GM18508 (cell line): ENCODE measurements around the gene MDH1.
"Not testable (repeated sequence)": the region's sequence is repeated elsewhere in the genome, so short reads cannot be mapped to it uniquely, and the experiment has no call there.

Source experiments
- ATAC-seq: cut with Tn5 transposase; IDR thresholded peaks from one replicate; pipeline ENCODE4 v1.9.1; 2021; ENCODE audit warnings: moderate number of reproducible peaks; ENCODE audit not compliant: insufficient read depth, unreplicated experiment

Gene MDH1

DNA sequence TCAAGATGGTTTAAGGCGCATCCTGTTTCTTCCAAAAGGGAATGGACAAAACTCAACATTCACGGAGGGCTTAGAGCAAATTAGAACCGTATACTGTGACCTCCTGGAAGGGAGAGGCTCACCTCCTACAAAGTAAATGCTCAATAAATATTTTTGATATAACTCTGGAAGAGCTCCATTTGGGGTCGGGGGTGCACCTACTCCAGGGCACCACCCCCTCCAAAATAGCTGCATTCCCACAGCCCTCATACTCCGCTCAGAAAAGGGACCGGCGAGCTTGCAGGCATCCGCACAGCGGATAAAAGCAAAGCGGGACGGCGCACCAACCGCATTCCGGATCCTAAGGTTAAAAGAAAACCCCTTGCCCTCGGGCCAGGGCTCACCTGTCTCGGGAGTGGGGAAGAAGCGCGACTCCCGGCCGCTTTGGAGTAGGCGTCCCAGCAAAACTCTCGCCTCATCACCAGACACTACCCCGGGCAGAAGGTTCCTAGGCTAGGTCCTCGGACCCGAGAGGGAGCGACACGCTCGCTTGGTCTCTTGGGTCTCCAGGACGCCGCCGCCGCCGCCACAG lies 864 bp upstream of the MDH1 start:
- ATAC-seq = no peak

DNA sequence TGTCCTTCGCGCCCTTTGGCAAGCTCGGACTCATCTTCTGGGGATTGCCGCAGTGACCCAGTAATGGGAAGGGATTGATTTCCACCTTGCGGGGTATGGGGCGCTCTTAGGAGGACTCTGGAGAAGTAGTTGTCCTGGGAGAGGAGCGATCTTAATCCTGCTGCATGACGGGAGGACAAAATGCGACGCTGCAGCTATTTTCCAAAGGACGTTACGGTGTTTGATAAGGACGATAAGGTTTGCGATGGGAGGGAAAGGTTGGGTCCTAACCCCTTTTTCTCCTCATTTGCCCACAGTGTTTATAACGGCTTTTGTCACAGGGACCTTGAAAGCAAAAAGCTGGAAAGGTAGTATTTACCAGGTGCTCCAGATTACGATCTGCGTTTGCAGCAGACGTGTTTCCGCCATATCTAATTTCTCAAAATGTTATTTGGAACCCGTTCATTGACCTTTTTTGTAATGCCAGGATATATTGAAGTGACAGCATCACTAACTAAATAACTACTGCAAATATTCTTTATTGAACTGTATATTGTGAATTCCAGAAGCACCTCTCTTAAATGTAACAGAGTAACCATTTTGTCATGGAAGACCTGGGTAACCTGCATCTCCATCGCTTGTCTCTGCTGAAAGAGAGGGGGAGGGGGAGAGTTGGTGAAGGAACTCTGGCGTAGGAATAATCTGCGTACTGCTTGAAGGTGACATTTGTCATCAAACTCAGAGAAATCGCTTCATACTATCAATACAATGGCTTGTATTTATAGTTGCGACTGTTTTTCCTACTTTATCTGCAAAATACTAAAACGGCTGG lies 590 bp downstream of the MDH1 start:
- ATAC-seq = peak; percentile 5

DNA sequence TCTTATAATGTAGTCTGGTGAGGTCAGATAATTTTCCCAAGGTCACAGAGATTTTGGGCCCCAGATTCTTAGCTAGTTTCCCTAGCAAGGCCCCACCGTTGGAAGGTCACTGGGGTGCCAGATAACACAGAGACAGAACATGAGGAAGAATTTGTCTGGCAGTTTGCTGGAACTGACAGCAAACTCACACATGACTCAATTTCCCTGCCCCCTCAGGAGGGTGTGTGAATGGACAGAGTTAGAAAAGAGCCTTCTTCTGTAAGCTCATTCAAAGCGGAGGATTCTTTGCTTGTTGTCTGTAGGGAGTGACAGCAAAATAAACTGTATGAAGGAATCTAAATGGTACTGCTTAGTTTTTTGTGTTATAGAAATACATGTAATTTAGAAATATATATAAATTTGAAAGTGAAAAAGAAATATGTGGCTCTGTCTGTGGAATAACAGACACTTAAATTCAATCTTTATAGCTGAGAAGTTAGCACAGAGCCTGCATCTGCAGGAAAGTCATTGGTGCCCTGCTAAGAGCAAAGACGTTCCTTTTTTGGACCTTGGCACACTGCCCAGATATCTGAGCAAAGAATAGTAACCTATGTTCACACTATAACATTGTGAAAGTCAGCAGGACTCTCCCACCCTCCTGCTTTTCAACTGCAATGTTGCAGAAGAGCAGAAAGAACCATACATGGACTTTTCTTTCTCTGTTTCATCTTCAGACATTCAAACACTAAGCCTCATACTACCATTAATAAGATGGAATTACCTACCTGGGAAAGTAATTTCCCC lies 2.1 kb downstream of the MDH1 start:
- ATAC-seq = no peak

DNA sequence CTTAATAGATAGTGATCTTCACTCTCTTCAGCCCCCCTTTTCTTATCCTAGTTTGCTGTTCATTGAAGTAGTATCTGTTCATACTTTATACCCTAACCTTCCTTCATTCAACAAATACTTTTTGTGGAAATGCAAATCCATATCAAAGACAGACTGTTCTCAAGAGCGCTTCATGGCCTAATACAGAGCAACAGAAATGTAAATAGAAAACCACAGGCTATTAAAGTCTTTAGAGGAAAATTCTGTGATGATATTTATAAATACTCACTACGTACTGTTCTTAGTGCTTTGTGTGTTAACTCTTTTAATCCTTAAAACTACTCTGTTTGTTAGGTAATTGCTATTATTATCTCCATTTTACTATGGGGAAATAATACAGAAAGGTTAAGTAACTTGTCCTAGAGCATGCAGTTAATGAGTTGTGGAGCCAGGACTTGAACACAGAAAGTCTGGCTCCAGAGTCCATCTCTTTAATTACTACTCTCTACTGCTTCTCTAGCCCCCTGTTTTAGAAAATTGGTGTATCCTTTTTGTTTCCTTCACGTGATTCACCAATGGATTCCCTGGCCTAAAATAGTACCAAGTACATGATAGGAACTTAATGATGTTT lies 2.9 kb downstream of the MDH1 start:
- ATAC-seq = no peak

DNA sequence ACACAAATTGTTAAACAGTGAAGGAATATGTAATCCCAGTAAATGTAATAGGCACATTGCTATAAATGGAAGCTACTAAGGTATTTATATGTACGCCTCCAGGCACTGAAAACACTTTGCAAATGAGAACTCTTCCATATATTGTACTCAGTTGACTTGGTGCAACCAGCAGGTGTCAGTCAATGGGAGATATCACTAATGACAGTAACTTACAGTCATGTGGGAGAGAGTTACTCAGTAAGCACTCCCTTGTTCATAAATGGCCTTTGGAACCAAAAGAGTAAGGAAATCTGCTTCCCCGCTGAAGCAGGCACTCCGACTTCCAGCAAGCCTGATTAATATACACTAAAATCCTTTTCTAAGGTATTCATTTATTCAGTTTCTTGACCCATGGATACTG lies 5.9 kb downstream of the MDH1 start:
- ATAC-seq = no peak

DNA sequence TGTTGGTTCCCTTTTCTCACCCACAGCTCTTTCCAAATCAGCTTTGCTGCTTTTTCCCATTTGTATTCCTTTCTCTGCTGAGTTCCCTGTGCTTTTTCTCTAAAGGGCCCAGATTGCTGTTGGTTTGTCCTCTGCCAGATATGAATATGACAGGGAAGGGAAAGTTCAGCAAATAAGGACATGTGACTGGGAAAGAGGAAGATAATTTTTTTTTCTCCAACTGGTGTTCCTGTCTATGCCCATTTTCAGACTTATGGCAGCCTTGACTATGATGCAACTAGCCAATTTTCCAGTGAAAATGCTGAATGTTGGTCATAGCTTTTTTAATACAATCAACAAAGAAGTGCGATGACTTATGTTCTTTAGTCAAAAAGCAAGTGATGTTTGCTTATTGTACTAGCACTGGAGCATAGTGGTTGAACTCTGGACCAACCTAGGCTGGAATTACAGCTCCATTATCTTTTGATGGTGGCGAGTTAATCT lies 7.7 kb downstream of the MDH1 start:
- no peak for ATAC-seq

DNA sequence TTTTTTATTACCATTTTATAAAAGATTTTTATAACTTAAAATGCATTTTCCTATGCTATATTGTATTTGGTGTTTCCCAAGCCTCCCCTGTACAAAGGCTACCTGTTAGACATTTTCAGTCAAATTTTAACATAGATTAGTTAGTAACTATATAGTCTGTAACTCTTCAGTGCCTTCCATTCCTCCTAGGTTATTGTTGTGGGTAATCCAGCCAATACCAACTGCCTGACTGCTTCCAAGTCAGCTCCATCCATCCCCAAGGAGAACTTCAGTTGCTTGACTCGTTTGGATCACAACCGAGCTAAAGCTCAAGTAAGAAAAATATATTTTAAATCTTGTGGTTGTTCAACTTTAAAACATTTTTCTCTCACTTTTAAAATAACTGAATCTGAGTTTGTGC lies 10.2 kb downstream of the MDH1 start:
- ATAC-seq = no peak

DNA sequence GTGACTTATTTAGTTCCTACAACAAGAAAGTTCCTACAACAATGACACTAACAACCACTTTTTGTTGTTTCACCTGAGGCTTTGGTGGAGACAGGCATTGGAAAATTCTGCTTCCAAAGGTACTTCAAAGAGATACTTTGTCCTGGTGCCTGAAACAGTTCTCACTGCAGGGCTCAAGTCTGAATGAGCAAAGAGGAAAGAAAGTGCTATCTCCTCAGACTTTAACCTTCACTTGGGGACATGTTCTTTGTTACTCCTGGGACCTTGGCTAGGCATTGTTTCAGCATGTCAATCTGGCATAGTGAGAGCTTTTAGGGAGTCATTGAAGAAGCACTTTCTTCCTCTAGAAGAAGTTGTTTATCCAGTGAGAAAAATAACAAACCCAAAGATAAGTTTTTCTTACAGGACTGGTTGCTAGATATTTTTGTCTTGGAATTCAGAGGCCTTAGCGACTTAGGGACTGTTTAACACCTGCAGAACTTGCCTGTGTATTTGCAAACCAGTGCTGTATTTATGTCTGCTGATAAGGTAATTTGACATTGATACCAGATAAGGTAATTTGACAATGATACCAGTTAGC lies 12.2 kb downstream of the MDH1 start:
- ATAC-seq = no peak

DNA sequence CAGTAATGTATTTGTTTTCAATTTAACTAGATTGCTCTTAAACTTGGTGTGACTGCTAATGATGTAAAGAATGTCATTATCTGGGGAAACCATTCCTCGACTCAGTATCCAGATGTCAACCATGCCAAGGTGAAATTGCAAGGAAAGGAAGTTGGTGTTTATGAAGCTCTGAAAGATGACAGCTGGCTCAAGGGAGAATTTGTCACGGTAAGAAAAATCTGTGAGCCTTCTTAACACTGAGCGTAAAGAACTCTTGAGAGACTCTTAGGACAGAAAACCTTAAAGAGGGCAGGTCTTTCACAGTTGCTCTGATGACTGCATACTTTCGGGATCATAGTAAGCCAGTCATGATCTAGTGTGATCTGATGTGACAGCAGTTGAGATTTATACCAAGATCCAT lies 15.9 kb downstream of the MDH1 start:
- no peak for ATAC-seq

DNA sequence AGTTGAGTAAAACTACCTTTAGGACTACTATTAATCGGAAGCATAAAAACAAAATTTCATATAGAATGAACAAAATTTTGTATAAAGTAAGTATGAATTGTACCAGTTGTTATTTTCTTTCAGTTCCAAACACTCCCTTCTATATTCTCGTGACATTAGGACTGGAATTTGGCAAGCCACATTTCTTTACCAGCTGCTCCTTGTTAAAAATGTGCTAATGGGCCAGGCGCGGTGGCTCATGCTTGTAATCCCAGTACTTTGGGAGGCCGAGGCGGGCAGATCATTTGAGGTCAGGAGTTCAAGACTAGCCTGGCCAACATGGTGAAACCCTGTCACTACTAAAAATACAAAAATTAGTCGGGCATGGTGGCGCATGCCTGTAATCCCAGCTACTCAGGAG lies 20.1 kb downstream of the MDH1 start:
- ATAC-seq = not testable (repeated sequence)

DNA sequence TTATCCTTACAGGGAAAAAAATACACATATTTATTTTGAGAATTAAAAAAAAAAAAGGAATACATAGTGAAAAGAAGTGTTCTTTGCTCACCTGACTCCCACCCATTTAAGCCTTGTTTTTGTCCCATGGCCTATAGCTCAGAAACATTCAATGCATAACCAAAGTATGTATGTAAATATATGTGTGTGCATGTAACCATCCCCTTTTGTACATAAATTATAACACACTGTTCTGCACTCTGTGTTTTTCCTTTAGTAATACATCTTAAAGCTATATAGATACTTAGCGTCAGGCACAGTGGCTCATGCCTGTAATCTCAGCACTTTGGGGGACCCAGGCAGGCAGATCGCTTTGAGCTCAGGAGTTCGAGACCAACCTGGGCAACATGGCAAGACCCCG lies 21.8 kb downstream of the MDH1 start:
- ATAC-seq = no peak

DNA sequence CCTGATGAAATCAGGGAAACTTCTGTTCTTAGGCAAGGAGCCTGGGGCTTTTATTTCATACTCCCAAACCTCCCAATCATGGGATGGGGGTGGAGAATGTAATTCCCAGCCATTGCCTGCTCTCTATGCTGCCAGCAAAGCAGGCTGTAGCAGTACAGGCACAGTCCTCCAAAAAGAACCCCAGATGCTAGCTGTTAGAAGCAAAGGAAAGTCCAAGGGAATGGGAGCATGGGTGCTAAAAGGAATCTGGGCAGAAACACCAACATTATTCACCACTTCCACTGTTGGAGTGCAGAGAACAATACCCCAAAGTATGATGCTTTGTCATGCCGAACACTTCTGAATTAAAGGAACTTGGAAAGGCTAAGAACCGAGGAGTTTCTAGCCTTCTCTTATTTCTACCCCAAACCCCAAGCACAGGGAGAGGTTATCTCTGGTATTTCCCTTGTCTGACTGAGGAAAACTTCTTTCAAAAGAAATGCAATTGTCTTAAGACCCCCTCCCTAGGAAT lies 24.7 kb downstream of the MDH1 start:
- no peak for ATAC-seq

DNA sequence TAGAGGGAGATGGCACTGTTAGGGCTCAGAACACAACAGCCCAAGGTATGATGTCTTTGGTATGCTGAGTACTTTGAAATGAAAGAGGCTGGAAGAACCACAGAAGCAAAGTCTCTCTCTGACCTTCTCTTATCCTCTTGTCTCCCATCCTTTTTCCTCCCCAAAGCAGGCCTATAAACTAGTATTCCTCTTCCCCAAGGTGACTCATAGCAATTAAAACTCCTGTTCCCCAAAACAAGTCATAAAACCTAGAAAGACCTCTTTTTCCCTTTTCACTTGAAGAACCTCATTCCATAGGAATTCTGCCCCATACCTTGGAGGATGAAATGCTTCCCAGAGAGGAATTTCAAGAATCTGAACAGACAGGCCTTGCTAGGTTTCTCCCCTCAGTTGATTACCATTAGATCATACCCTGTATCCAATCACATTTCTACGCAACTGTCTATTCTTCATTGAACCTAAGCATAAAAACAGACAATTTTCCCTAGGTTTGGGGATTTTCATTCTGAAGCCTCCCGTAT lies 25.7 kb downstream of the MDH1 start:
- no peak for ATAC-seq

DNA sequence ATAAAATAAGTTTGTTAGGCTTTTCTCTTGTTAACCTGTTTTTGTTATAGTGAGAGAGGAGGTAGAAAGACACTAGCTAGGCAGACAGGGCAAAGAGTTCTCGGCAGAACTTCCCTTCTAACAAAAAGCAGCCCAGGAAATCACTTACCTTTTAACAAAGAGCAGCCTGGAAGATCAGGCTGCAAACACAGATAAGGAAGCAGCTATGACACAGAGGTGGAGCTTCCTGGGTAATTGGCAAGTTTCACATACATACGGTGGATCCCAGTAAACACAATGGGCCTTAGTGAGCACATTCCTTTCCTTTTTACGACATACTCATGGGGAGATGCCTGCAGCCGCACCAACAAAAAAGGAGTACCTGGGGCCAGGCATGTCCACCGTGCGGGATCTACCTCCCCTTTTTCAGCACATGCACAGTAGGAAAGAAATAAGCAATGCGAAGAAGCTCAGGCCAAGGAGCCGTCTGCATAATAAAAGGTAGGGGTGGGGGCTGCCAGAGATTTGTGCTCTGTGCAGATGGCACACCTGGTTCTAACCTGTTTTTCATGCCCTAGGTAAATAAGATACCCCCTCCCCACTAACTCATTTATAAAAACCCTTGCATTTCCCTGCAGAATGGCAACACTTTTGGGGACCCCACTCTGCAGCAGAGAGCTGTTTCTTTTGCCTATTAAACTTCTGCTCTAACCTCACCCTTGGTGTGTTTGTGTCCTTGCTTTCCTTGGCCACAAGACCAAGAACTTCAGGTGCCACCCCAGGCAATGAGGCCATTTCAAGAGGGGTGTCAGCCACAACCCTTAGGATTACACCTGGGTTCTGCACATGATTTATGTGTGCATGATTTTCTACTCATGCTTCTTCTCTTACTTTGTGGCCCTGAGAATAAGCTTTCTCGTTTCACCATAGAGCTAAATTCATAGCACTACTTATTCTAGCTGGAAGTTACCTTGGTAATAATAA lies 26.5 kb downstream of the MDH1 start:
- no peak for ATAC-seq

DNA sequence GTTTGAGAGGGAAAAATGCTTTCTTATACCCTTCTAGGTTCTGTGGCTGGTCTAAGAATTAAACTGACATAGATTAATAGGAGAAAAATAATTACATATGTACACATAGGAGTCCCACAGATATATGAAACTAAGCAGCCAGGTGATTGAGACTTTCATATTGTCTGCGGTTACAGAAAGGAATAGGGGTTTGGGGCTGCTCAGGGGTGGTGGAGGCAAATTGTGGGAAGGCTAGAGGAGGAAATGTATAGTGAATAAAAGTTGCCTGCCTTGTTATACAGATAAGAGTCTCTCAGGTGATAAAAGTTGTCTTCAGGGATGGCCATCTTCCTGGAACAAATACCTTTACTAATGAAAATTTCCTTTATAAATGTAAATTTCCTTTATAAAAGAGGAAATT lies 28.6 kb downstream of the MDH1 start:
- ATAC-seq = no peak

DNA sequence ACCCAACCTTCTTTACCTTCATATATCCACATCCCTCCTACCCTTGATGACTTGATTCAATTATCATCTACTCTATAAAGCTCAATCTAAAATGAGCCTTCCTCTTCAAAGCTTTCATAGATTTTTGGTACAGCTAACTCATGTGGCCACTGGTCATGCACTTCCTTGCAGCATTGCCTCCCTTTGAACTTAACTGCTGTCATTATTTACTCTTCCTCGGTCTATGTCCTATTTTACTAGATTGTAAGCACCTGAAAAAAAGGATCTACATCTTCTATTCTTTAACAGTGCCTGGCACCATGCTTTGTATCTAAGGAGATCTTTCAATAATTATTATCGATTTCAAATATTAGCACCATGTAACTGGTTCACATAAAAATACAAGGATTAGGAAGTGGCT lies 30.6 kb downstream of the MDH1 start:
- ATAC-seq = no peak

DNA sequence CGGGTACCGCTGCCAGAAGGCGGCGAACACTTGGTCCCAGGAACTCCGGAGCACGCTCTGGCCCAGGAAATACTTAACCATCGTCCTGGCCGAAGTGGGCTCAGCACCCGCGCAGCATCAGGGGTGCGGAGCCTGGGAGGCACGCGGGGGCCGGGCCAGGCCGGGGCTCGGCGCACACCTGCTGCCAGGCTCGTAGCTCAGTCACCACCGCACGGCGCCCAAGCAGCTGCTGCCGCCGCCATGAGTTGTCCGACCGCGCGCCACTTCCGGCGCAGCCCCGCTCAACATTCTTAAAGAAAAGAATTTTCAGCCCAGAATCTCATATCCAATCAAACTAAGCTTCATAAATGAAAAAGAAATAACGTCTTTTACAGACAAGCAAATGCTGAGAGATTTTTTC lies 34.0 kb downstream of the MDH1 start:
- no peak for ATAC-seq

DNA sequence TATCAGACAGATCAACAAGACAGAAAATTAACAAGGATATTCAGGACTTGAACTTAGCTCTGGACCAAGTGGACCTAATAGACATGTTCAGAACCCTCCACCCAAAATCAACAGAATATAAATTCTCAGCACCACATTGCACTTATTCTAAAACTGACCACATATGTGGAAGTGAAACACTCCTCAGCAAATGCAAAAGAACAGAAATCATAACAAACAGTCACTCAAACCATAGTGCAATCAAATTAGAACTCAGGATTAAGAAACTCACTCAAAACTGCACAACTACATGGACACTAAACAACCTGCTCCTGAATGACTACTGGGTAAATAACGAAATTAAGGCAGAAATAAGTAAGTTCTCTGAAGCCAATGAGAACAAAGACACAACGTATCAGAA lies 35.0 kb downstream of the MDH1 start:
- not testable (repeated sequence) for ATAC-seq

DNA sequence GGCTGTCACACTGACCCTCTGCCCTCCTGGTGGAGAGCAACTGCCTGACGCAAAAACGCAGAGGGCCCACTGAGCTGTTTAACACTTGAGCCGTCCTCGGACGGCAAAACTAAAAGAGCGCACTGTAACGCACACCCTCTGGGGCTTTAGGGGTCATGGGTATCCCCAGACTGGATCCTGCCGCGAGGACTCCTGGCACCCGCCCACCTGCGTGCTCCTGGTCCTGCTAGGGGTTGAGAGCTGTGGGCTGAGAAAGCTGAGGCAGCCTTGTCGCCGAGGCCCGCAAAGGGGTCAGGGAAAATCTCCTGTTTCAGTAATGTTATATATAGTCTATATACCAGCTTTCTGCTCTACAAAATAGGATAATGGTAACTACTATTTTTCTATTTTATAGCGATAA lies 39.1 kb downstream of the MDH1 start:
- ATAC-seq = no peak
